OCI-LY7 (cell line): ENCODE measurements around the gene PURA. TPM values are rescaled to one million over a fixed set of nuclear protein-coding genes. Genes with fewer than 3 reads are reported as not detected.

Experiments used
- BruUV-seq: library from RNA; stranded (reverse); fragments of 400-500 nt; replicated peaks from 2 replicates; lab custom pipeline; 2021; lab: Mats Ljungman, UMichigan
- CTCF ChIA-PET: fragments of 300-600 bp; sonication (Branson Sonifier 250); formaldehyde crosslinking; loops from one replicate; lab custom pipeline; 2022; ENCODE audit warnings: antibody characterized with exemption; ENCODE audit not compliant: unreplicated experiment; lab: Charles Lee
- POLR2A ChIA-PET: fragments of 300-600 bp; sonication (Branson Sonifier 250); formaldehyde crosslinking; loops from one replicate; lab custom pipeline; 2022; ENCODE audit warnings: antibody characterized with exemption; lab: Charles Lee
- DNase-seq: peaks from one replicate; pipeline ENCODE4 v3.0.0-alpha.2; 2015; ENCODE audit warnings: low spot score
- H2AFZ ChIP-seq: fragments of 200-600 bp; sonication (generic), shearing (Covaris generic); 2 replicates; pipeline ENCODE4 v1.6.1; 2014; ENCODE audit warnings: mild to moderate bottlenecking, antibody characterized with exemption, low read length, moderate library complexity
- H3K27ac ChIP-seq: fragments of 200-600 bp; sonication (generic); 2 replicates; pipeline ENCODE4 v1.5.1; 2014; ENCODE audit warnings: mixed run types, low read depth, mild to moderate bottlenecking, moderate library complexity, low read length, inconsistent platforms; ENCODE audit not compliant: poor library complexity, severe bottlenecking
- H3K36me3 ChIP-seq: fragments of 200-600 bp; sonication (generic); 2 replicates; pipeline ENCODE4 v1.6.1; 2014; ENCODE audit warnings: mild to moderate bottlenecking, antibody characterized with exemption, low read length, moderate library complexity, mixed read lengths; ENCODE audit not compliant: insufficient read depth
- H3K4me1 ChIP-seq: fragments of 200-600 bp; sonication (generic); 2 replicates; pipeline ENCODE4 v1.5.1; 2014; ENCODE audit warnings: mild to moderate bottlenecking, low read length; ENCODE audit not compliant: insufficient read depth, poor library complexity, severe bottlenecking
- H3K4me2 ChIP-seq: fragments of 200-600 bp; sonication (generic); 2 replicates; pipeline ENCODE4 v1.6.1; 2014; ENCODE audit warnings: mild to moderate bottlenecking, low read length
- H3K4me3 ChIP-seq: fragments of 200-600 bp; sonication (generic); 2 replicates; pipeline ENCODE4 v1.5.1; 2014; ENCODE audit warnings: mild to moderate bottlenecking, low read depth, low read length; ENCODE audit not compliant: poor library complexity, severe bottlenecking
- H3K79me2 ChIP-seq: fragments of 200-600 bp; sonication (generic); 2 replicates; pipeline ENCODE4 v1.6.1; 2016; ENCODE audit warnings: low read depth, mild to moderate bottlenecking, low read length, moderate library complexity, mixed read lengths; ENCODE audit not compliant: insufficient read depth
- H3K9me2 ChIP-seq: fragments of 200-600 bp; sonication (generic); 2 replicates; pipeline ENCODE4 v1.6.1; 2016; ENCODE audit warnings: mild to moderate bottlenecking, low read length, mixed read lengths; ENCODE audit not compliant: insufficient read depth
- H3K9me3 ChIP-seq: fragments of 200-600 bp; sonication (generic); 2 replicates; pipeline ENCODE4 v1.6.1; 2014; ENCODE audit warnings: mild to moderate bottlenecking, mixed run types, low read length, mixed read lengths
- H4K20me1 ChIP-seq: fragments of 200-600 bp; sonication (generic); 2 replicates; pipeline ENCODE4 v1.6.1; 2014; ENCODE audit warnings: mild to moderate bottlenecking, antibody characterized with exemption, low read length, moderate library complexity, mixed read lengths; ENCODE audit not compliant: insufficient read depth
- EZH2phosphoT487 ChIP-seq: fragments of 200-600 bp; sonication (generic); IDR thresholded peaks from 2 replicates; pipeline ENCODE4 v1.6.1; 2018; ENCODE audit warnings: low read depth, borderline replicate concordance, mild to moderate bottlenecking, mixed run types, antibody characterized with exemption, low read length, moderate library complexity, mixed read lengths
- intact Hi-C: fragments of 100-400 bp; cut with micrococcal nuclease; formaldehyde crosslinking; loops from one replicate; pipeline ENCODE4 v1.10.0; 2022; ENCODE audit not compliant: unreplicated experiment
- total RNA-seq, 2 experiments: library from RNA; depleted of rRNA in 1 of 2; stranded (reverse); fragments of >200 nt in 1 of 2; shearing (Covaris generic) in 1 of 2; gene quantifications; 2 replicates each; pipeline ENCODE4 v1.2.3, GENCODE V29; 2014 to 2022
- TF ChIP-seq, protein P1 (sequence below): fragments of 200-600 bp; sonication (generic); conservative IDR thresholded peaks from 2 replicates; pipeline ENCODE4 v1.5.1; 2014; ENCODE audit warnings: mild to moderate bottlenecking, antibody characterized with exemption, low read length, moderate library complexity, mixed read lengths

PURA gene
- total RNA-seq, 2 experiments from 2014 or later, result 19.0 to 19.7 TPM

DNA sequence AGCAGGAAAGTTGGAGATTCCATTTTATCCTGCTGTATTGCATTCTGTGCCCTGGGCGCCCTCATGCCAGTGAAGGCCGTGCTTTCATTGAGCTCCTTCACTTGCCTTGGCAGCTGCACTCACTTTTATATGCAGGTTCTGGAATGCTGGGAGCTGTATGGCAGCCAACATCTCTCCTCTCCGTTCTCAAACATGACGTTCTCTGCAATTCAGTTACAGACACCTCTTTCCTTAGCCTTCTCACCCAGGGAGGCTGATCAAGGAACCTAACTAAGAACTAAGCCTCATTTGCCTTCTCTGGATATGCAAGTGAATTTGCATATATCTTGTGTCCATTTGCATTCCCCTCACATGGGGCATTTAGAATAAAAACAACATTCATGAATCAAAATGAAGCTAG lies 29.4 kb upstream of the PURA start:
- ChIA-PET POLR2A (no interaction called here), CTCF (no interaction called here)
- H3K9me2 ChIP-seq, result no peaks in the 10 kb centered on the region
- no peak overlapping the region for H3K4me3 ChIP-seq
- no peaks in the 10 kb centered on the region for H4K20me1 ChIP-seq
- TF ChIP-seq, protein P1, sequence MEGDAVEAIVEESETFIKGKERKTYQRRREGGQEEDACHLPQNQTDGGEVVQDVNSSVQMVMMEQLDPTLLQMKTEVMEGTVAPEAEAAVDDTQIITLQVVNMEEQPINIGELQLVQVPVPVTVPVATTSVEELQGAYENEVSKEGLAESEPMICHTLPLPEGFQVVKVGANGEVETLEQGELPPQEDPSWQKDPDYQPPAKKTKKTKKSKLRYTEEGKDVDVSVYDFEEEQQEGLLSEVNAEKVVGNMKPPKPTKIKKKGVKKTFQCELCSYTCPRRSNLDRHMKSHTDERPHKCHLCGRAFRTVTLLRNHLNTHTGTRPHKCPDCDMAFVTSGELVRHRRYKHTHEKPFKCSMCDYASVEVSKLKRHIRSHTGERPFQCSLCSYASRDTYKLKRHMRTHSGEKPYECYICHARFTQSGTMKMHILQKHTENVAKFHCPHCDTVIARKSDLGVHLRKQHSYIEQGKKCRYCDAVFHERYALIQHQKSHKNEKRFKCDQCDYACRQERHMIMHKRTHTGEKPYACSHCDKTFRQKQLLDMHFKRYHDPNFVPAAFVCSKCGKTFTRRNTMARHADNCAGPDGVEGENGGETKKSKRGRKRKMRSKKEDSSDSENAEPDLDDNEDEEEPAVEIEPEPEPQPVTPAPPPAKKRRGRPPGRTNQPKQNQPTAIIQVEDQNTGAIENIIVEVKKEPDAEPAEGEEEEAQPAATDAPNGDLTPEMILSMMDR, result no peak
- TF ChIP-seq EZH2phosphoT487, result no peak
- intact Hi-C loops, result no loop called here
- H3K79me2 ChIP-seq, result no peaks in the 10 kb centered on the region
- H3K4me1 ChIP-seq, result no peaks in the 10 kb centered on the region
- H3K4me2 ChIP-seq, result no peak overlapping the region
- no peaks in the 10 kb centered on the region for H3K36me3 ChIP-seq
- no peak for DNase-seq
- peaks cover under 1% of the 10 kb centered on the region; the same call in 1 of the 2 replicates for H3K9me3 ChIP-seq
- no peak overlapping the region for H2AFZ ChIP-seq
- no peak overlapping the region for H3K27ac ChIP-seq
- BruUV-seq, result no TSS peak

DNA sequence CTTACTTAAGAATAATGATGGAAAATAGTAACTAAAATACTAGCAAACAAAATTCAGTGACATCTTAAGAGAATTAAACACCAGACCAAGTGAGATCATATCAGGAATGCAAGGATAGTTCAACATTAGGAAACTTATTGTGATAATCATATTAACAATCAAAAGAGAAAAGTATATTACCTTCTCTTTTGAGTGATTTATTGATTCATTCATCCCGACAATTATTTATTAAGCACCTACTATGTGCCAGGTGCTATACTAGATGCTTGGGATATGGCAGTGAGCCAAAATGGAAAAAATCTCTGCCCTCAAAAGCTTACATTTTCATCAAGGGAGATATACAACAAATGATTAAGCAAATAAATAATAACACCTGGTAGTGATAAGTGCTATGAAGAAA lies 23.7 kb upstream of the PURA start:
- intact Hi-C loops, result no loop called here
- Histone ChIP-seq H3K27ac (no peak overlapping the region), H3K4me3 (no peak overlapping the region), H3K79me2 (no peaks in the 10 kb centered on the region), H3K4me2 (no peak overlapping the region), H3K4me1 (no peaks in the 10 kb centered on the region), H3K9me2 (no peaks in the 10 kb centered on the region), H4K20me1 (no peaks in the 10 kb centered on the region), H2AFZ (no peak overlapping the region), H3K36me3 (no peaks in the 10 kb centered on the region), H3K9me3 (peaks cover 15% of the 10 kb centered on the region; the same call in 1 of the 2 replicates)
- ChIA-PET POLR2A (no interaction called here), CTCF (no interaction called here)
- no TSS peak for BruUV-seq
- TF ChIP-seq, protein P1, result no peak
- TF ChIP-seq EZH2phosphoT487, result no peak
- DNase-seq, result no peak

DNA sequence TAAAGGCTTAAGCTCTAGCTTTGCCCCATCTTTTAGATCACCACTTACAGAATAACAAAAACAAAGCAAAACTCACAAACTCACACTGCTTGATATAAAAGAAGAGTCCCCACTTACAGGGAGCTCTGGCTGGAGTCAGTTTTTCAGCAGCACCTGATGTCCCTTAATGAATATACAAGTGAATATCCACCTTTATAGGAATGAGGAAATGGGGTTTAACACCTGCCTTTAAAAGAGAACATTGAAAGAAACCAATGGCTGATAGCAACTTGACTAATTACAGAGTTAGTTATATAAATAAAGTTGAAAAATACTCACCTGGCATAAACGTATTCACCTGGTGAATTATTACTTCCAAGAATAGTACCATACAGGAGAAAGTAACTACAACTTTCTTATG lies 20.7 kb upstream of the PURA start:
- H4K20me1 ChIP-seq, result no peaks in the 10 kb centered on the region
- H3K9me2 ChIP-seq, result no peaks in the 10 kb centered on the region
- TF ChIP-seq, protein P1, result no peak
- TF ChIP-seq EZH2phosphoT487, result no peak
- no peak overlapping the region for H2AFZ ChIP-seq
- CTCF ChIA-PET, result no interaction called here
- BruUV-seq, result no TSS peak
- H3K4me2 ChIP-seq, result no peak overlapping the region
- DNase-seq, result no peak
- intact Hi-C loops, result no loop called here
- POLR2A ChIA-PET, result no interaction called here
- no peak overlapping the region for H3K4me3 ChIP-seq
- H3K79me2 ChIP-seq, result no peaks in the 10 kb centered on the region
- H3K36me3 ChIP-seq, result no peaks in the 10 kb centered on the region
- H3K27ac ChIP-seq, result no peak overlapping the region
- H3K4me1 ChIP-seq, result no peaks in the 10 kb centered on the region
- H3K9me3 ChIP-seq, result peaks cover 15% of the 10 kb centered on the region; the same call in 1 of the 2 replicates
